HepG2 (cell line): ENCODE data around the gene SPATS2. TPM values are rescaled to one million over a fixed set of nuclear protein-coding genes. Genes with fewer than 3 reads are reported as not detected.
"Not testable (repeated sequence)": the region's sequence is repeated elsewhere in the genome, so short reads cannot be mapped to it uniquely, and the experiment has no call there.

Experiments used
- ATAC-seq: fragments of 200-7000 bp; cut with Tn5 transposase; 3 replicates; pipeline ENCODE4 v1.9.1; 2020; ENCODE audit warnings: mild to moderate bottlenecking, moderate library complexity
- BruUV-seq: library from RNA; stranded (reverse); fragments of 400-500 nt; replicated peaks from 2 replicates; lab custom pipeline; 2021; lab: Mats Ljungman, UMichigan
- CTCF ChIA-PET: fragments of 300-600 bp; formaldehyde crosslinking; extraction: SDS; loops from one replicate; lab custom pipeline; 2021; ENCODE audit warnings: low total read pairs, inconsistent platforms, low intra/inter-chr PET ratio; lab: Yijun Ruan, JAX
- POLR2A ChIA-PET: fragments of 350-600 bp; sonication (Branson Sonifier 250); formaldehyde crosslinking; loops from one replicate; lab custom pipeline; 2020; ENCODE audit warnings: antibody characterized with exemption, inconsistent platforms; lab: Yijun Ruan, JAX
- DNase-seq: peaks from one replicate; pipeline ENCODE4 v3.0.0-alpha.2; 2015; ENCODE audit warnings: low spot score
- FAIRE-seq: peaks from 3 replicates; lab custom pipeline; 2011; peaks lifted over from hg19 to GRCh38; lab: Jason Lieb, UNC
- H2AFZ ChIP-seq: one replicate; pipeline ENCODE4 v1.6.1; 2011; ENCODE audit warnings: low read length, inconsistent platforms
- H3K27ac ChIP-seq: fragments of 300-600 bp; 3 replicates; pipeline ENCODE4 v1.8.0; 2011; ENCODE audit warnings: mixed run types, mild to moderate bottlenecking, mixed read lengths, low read length, inconsistent platforms; ENCODE audit not compliant: insufficient read depth; ENCODE audit errors: extremely low read length
- H3K27me3 ChIP-seq, 2 experiments: fragments of 200-600 bp in 1 of 2; 2 replicates in 1 of 2; 3 replicates in 1 of 2; pipeline versions ENCODE4 v1.6.0 to v1.8.0; 2011; ENCODE audit warnings: low read length in 2 of 2, mild to moderate bottlenecking in 2 of 2, moderate library complexity in 2 of 2, inconsistent platforms in 1 of 2; ENCODE audit not compliant: insufficient read depth in 2 of 2, control insufficient read depth in 1 of 2
- H3K36me3 ChIP-seq, 2 experiments: fragments of 200-600 bp in 1 of 2; replicated peaks in 1 of 2; 2 replicates in 1 of 2; 3 replicates in 1 of 2; pipeline versions ENCODE4 v1.5.1 to v1.8.0; 2011; ENCODE audit warnings: low read length in 2 of 2, inconsistent platforms in 1 of 2; ENCODE audit not compliant: insufficient read depth in 2 of 2, control insufficient read depth in 1 of 2
- H3K4me1 ChIP-seq: 2 replicates; pipeline ENCODE4 v1.5.1; 2012; ENCODE audit warnings: low read length, inconsistent platforms; ENCODE audit not compliant: insufficient read depth
- H3K4me2 ChIP-seq: 2 replicates; pipeline ENCODE4 v1.6.0; 2011; ENCODE audit warnings: low read depth, low read length, inconsistent platforms
- H3K4me3 ChIP-seq, 3 experiments: fragments of 200-600 bp in 1 of 3; sonication (generic), shearing (Covaris generic) in 1 of 3; replicated peaks in 1 of 3; 2 replicates each; pipeline ENCODE4 v1.5.1; 2011 to 2016; ENCODE audit warnings: low read length in 3 of 3, inconsistent platforms in 2 of 3, low read depth in 2 of 3, mild to moderate bottlenecking in 2 of 3, control low read depth in 1 of 3, mixed read lengths in 1 of 3; ENCODE audit not compliant: insufficient read depth in 1 of 3
- H3K79me2 ChIP-seq: one replicate; pipeline ENCODE4 v1.6.1; 2011; ENCODE audit warnings: low read length, inconsistent platforms; ENCODE audit not compliant: insufficient read depth
- H3K9ac ChIP-seq: 2 replicates; pipeline ENCODE4 v1.6.0; 2011; ENCODE audit warnings: mild to moderate bottlenecking, low read depth, low read length, inconsistent platforms; ENCODE audit not compliant: insufficient read depth
- H3K9me3 ChIP-seq: 2 replicates; pipeline ENCODE4 v1.5.1; 2012; ENCODE audit warnings: mild to moderate bottlenecking, low read length
- H4K20me1 ChIP-seq: 2 replicates; pipeline ENCODE4 v1.6.0; 2011; ENCODE audit warnings: inconsistent platforms, mild to moderate bottlenecking, low read length, moderate library complexity; ENCODE audit not compliant: insufficient read depth
- CBFB ChIP-seq: sonication (generic); formaldehyde crosslinking; IDR thresholded peaks from 2 replicates; pipeline ENCODE4 v1.4.0; 2020; ENCODE audit warnings: missing genetic modification reagents
- CHD4 ChIP-seq: fragments of 200-600 bp; sonication (generic); IDR thresholded peaks from 2 replicates; pipeline ENCODE4 v1.7.0; 2017; ENCODE audit warnings: mild to moderate bottlenecking, low read length, borderline replicate concordance
- EZH2 ChIP-seq: conservative IDR thresholded peaks from 2 replicates; pipeline ENCODE4 v1.6.1; 2012; ENCODE audit warnings: mild to moderate bottlenecking, low read depth, low read length, moderate library complexity
- HHEX ChIP-seq: IDR thresholded peaks from 2 replicates; pipeline ENCODE4 v1.6.1; 2016; ENCODE audit warnings: control low read depth
- MTERF4 ChIP-seq: sonication (generic); formaldehyde crosslinking; IDR thresholded peaks from 2 replicates; pipeline ENCODE4 v1.8.0; 2023; ENCODE audit warnings: mild to moderate bottlenecking, missing genetic modification reagents
- RBM39 ChIP-seq: fragments of 200-400 bp; formaldehyde crosslinking; IDR thresholded peaks from one replicate; pipeline ENCODE4 v1.6.1; 2018; ENCODE audit warnings: antibody characterized with exemption, mild to moderate bottlenecking, low read depth, low read length; ENCODE audit not compliant: poor library complexity, severe bottlenecking
- SPEN ChIP-seq: sonication (generic); formaldehyde crosslinking; IDR thresholded peaks from 2 replicates; pipeline ENCODE4 v1.5.1; 2020; ENCODE audit warnings: low read depth, mild to moderate bottlenecking, missing genetic modification reagents
- TP53 ChIP-seq: sonication (generic); formaldehyde crosslinking; conservative IDR thresholded peaks from 2 replicates; pipeline ENCODE4 v1.4.0; 2020; ENCODE audit warnings: missing genetic modification reagents
- ZBTB21 ChIP-seq: sonication (generic); formaldehyde crosslinking; IDR thresholded peaks from 2 replicates; pipeline ENCODE4 v1.4.0; 2020; ENCODE audit warnings: missing genetic modification reagents
- ZFAT ChIP-seq: sonication (generic); formaldehyde crosslinking; conservative IDR thresholded peaks from 2 replicates; pipeline ENCODE4 v1.8.1; 2023; ENCODE audit warnings: missing genetic modification reagents, inconsistent platforms
- ZNF121 ChIP-seq: sonication (generic); formaldehyde crosslinking; IDR thresholded peaks from 2 replicates; pipeline ENCODE4 v1.5.0; 2020; ENCODE audit warnings: mild to moderate bottlenecking, missing genetic modification reagents
- ZNF615 ChIP-seq: sonication (generic); formaldehyde crosslinking; IDR thresholded peaks from 2 replicates; pipeline ENCODE4 v1.5.0; 2020; ENCODE audit warnings: mild to moderate bottlenecking, missing genetic modification reagents, borderline replicate concordance
- ZNF746 ChIP-seq: sonication (generic); formaldehyde crosslinking; IDR thresholded peaks from 2 replicates; pipeline ENCODE4 v1.8.0; 2022; ENCODE audit warnings: mild to moderate bottlenecking, missing genetic modification reagents
- ZNF850 ChIP-seq: sonication (generic); formaldehyde crosslinking; conservative IDR thresholded peaks from 2 replicates; pipeline ENCODE4 v1.9.0; 2021; ENCODE audit warnings: mild to moderate bottlenecking, missing genetic modification reagents
- WGBS: methylation state at CpG from one replicate; pipeline ENCODE4 v1.1.6; 2017; ENCODE audit warnings: low lambda C conversion rate; 5-methylcytosine and 5-hydroxymethylcytosine counted together
- in situ Hi-C: cut with HindIII; loops from 2 replicates; pipeline ENCODE4 v1.10.0; 2017; ENCODE audit warnings: low pct_unique_long_range_greater_than_20kb; ENCODE audit not compliant: extremely low pct_ligation_motif_present
- intact Hi-C: fragments of 100-400 bp; cut with micrococcal nuclease; formaldehyde crosslinking; loops from one replicate; pipeline ENCODE4 v1.10.0; 2022; ENCODE audit not compliant: unreplicated experiment
- polyA plus RNA-seq, 8 experiments: library from polyadenylated mRNA; depleted of rRNA in 3 of 8; stranded (reverse) in 7 of 8; unstranded in 1 of 8; fragments of >200 nt; fragmentation: Illumina TruSeq in 4 of 8; extraction: Trizol in 4 of 8; gene quantifications; 2 replicates each; pipeline versions ENCODE4 v1.2.1 to v1.2.3, GENCODE V29; 2011 to 2016; ENCODE audit warnings: low read depth in 4 of 8, missing spikeins in 1 of 8, mixed read lengths in 1 of 8; ENCODE audit not compliant: insufficient read depth in 1 of 8
- total RNA-seq, 5 experiments: library from RNA; depleted of rRNA; stranded (reverse); fragments of >200 nt; fragmentation: Illumina TruSeq; extraction: Trizol; gene quantifications; 2 replicates each; pipeline ENCODE4 v1.2.3, GENCODE V29; 2016; ENCODE audit warnings: low read depth in 1 of 5

The SPATS2 gene
- total and polyA plus RNA-seq, 2 of the 13 experiments (the other 11 are each of a cell fraction or from before 2014, with no cell fraction given) = 19.3 to 28.1 TPM

- no peak for FAIRE-seq
- H3K4me3 ChIP-seq = no peak overlapping the region
- no peak overlapping the region for H3K27ac ChIP-seq
- H3K27me3 ChIP-seq = no peaks in the 10 kb centered on the region
- H4K20me1 ChIP-seq = no peaks in the 10 kb centered on the region
- DNase-seq = no peak
- H3K36me3 ChIP-seq = peaks cover 2 to 21% of the 10 kb centered on the region in 2 experiments
- TF ChIP-seq TP53 (CRISPR knock-in tag) (no peak), RBM39 (no peak)
- in situ Hi-C loops (no loop called here), intact Hi-C loops (no loop called here)
- no peaks in the 10 kb centered on the region for H3K9me3 ChIP-seq
- CTCF ChIA-PET = no interaction called here
- H3K4me1 ChIP-seq = peaks cover 12% of the 10 kb centered on the region
- no peak for ATAC-seq
- no peak overlapping the region for H3K9ac ChIP-seq
- H3K79me2 ChIP-seq = no peaks in the 10 kb centered on the region
- H2AFZ ChIP-seq = no peak overlapping the region
- POLR2A ChIA-PET = no interaction called here
- H3K4me2 ChIP-seq = no peak overlapping the region
- no TSS peak for BruUV-seq
Measured at GRCh38 chr12:49505672-49506071, 138.4 kb downstream of the SPATS2 start.

- WGBS = 98% methylated on average over 4 of the region's 4 CpGs
- H4K20me1 ChIP-seq = no peaks in the 10 kb centered on the region
- peaks cover 24% of the 10 kb centered on the region for H3K4me1 ChIP-seq
- intact Hi-C loops (no loop called here), in situ Hi-C loops (no loop called here)
- no TSS peak for BruUV-seq
- ChIA-PET CTCF (no interaction called here), POLR2A (no interaction called here)
- no peak overlapping the region for H2AFZ ChIP-seq
- ATAC-seq (no peak), DNase-seq (no peak), FAIRE-seq (no peak)
- no peaks in the 10 kb centered on the region for H3K79me2 ChIP-seq
- TF ChIP-seq SPEN (CRISPR knock-in tag) (no peak), ZFAT (CRISPR knock-in tag) (no peak), ZNF121 (no peak), CBFB (CRISPR knock-in tag) (no peak), ZNF615 (CRISPR knock-in tag) (no peak), ZNF850 (CRISPR knock-in tag) (no peak), ZBTB21 (CRISPR knock-in tag) (no peak), HHEX (CRISPR knock-in tag) (no peak), MTERF4 (CRISPR knock-in tag) (no peak), EZH2 (no peak), CHD4 (no peak), ZNF746 (CRISPR knock-in tag) (no peak)
- H3K27me3 ChIP-seq = no peaks in the 10 kb centered on the region
- no peak overlapping the region for H3K4me2 ChIP-seq
- H3K27ac ChIP-seq = no peak overlapping the region
- H3K36me3 ChIP-seq = peaks cover 2 to 12% of the 10 kb centered on the region in 2 experiments
- no peak overlapping the region for H3K4me3 ChIP-seq
- H3K9ac ChIP-seq = no peak overlapping the region
- no peaks in the 10 kb centered on the region for H3K9me3 ChIP-seq
Measured at GRCh38 chr12:49507139-49507538, 139.9 kb downstream of the SPATS2 start.

GRCh38 chr12:49509681-49510080 is 142.4 kb downstream of the SPATS2 start:
- POLR2A ChIA-PET = interaction anchor here (0.6 to 1.9 kb wide), 2 partner anchors 143 to 231 kb away, joined by 3 to 6 read pairs; partner anchors contain the start of gene SPATS2
- not testable (repeated sequence) for BruUV-seq

More at GRCh38 chr12:49509681-49510080, 142.4 kb downstream of the SPATS2 start:
- DNase-seq, H4K20me1 ChIP-seq, H3K4me3 ChIP-seq, H3K27ac ChIP-seq, FAIRE-seq, H3K4me2 ChIP-seq, CTCF ChIA-PET, intact Hi-C loops, H3K79me2 ChIP-seq, H3K9me3 ChIP-seq, ATAC-seq, in situ Hi-C loops, H3K27me3 ChIP-seq, H3K36me3 ChIP-seq, H2AFZ ChIP-seq, H3K9ac ChIP-seq: not testable (repeated sequence)
- WGBS = 97% methylated on average over 8 of the region's 8 CpGs
- H3K4me1 ChIP-seq = peaks cover 24% of the 10 kb centered on the region
